Measurements from ENCODE around the gene EXO1.

Gene EXO1

DNA sequence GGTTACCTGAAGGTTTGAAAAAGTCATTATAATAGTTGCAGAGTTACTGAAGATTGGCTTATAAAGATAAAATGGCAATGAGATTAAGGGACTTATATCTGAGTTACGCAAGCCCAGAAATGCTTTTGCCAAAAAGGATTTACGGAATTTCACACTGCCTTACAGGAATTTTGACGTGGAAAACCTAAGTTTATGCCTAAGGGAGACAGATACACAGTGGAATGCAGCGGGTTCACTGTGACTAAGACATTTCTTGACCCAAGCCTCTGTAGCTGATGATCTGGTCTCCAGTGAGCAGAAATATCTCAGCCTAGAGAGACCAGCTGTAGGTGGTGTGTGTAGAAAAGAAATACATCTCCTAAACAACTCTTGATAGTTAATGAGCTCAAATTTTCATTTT, 10.1 kb upstream of the EXO1 start:
- H3K27me3 ChIP-seq (ENCODE audit: insufficient read depth, low read length, poor library complexity, severe bottlenecking) = no peaks in the 10 kb centered on the region
- no peaks in the 10 kb centered on the region for H3K79me2 ChIP-seq (ENCODE audit: insufficient read depth, low read length)
- H3K4me2 ChIP-seq (ENCODE audit: low read depth, low read length, poor library complexity, severe bottlenecking) = no peak overlapping the region
- H3F3A ChIP-seq (ENCODE audit: low read depth) = no peaks in the 10 kb centered on the region
- no peaks in the 10 kb centered on the region for H3K9me2 ChIP-seq (replicated peaks; ENCODE audit: low read depth, low read length)
- H3K9ac ChIP-seq (ENCODE audit: low read depth, low read length, poor library complexity, severe bottlenecking) = no peak overlapping the region
- H3K4me1 ChIP-seq (ENCODE audit: insufficient read depth, low read length, poor library complexity, severe bottlenecking) = no peaks in the 10 kb centered on the region
- no peaks in the 10 kb centered on the region for H3K36me3 ChIP-seq (ENCODE audit: insufficient read depth, low read length)
- no peak for TF ChIP-seq EZH2phosphoT487 (IDR thresholded peaks at IDR 0.05; ENCODE audit: borderline replicate concordance)
- TF ChIP-seq, protein P1, sequence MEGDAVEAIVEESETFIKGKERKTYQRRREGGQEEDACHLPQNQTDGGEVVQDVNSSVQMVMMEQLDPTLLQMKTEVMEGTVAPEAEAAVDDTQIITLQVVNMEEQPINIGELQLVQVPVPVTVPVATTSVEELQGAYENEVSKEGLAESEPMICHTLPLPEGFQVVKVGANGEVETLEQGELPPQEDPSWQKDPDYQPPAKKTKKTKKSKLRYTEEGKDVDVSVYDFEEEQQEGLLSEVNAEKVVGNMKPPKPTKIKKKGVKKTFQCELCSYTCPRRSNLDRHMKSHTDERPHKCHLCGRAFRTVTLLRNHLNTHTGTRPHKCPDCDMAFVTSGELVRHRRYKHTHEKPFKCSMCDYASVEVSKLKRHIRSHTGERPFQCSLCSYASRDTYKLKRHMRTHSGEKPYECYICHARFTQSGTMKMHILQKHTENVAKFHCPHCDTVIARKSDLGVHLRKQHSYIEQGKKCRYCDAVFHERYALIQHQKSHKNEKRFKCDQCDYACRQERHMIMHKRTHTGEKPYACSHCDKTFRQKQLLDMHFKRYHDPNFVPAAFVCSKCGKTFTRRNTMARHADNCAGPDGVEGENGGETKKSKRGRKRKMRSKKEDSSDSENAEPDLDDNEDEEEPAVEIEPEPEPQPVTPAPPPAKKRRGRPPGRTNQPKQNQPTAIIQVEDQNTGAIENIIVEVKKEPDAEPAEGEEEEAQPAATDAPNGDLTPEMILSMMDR (conservative IDR thresholded peaks at IDR 0.05; ENCODE audit: low read length) = no peak
- H3K9me3 ChIP-seq (ENCODE audit: insufficient read depth, low read depth, low read length) = no peaks in the 10 kb centered on the region
- no peak overlapping the region for H3K4me3 ChIP-seq (ENCODE audit: low read length, poor library complexity, severe bottlenecking)
- no peaks in the 10 kb centered on the region for H4K20me1 ChIP-seq (ENCODE audit: insufficient read depth, low read length, poor library complexity, severe bottlenecking)
- H2AFZ ChIP-seq (ENCODE audit: low read length) = no peak overlapping the region

DNA sequence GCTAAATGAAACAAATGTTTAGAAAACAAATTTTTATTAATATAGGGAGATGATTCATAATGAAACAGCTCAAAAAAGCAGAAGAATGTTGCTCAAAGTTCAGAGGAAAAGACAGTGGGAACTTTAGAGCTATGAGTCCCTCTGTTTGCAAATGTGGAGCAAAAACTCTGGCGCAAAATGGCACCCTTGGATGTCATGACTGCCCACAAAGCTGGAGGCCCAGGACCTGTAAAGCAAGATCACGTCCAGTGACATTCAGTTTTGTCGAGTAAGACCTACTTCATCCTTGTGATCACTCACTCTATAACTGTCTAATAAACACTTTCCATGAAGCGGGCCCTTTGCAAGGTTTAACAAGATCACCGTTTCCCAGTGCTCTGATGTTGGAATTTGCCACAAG, 9.1 kb upstream of the EXO1 start:
- Histone ChIP-seq H3K79me2 (ENCODE audit: insufficient read depth, low read length) (no peaks in the 10 kb centered on the region), H3K9ac (ENCODE audit: low read depth, low read length, poor library complexity, severe bottlenecking) (no peak overlapping the region), H3K9me2 (replicated peaks; ENCODE audit: low read depth, low read length) (no peaks in the 10 kb centered on the region), H3K9me3 (ENCODE audit: insufficient read depth, low read depth, low read length) (no peaks in the 10 kb centered on the region), H3K27me3 (ENCODE audit: insufficient read depth, low read length, poor library complexity, severe bottlenecking) (peaks cover 6% of the 10 kb centered on the region), H3F3A (ENCODE audit: low read depth) (no peaks in the 10 kb centered on the region), H2AFZ (ENCODE audit: low read length) (no peak overlapping the region), H3K4me1 (ENCODE audit: insufficient read depth, low read length, poor library complexity, severe bottlenecking) (no peaks in the 10 kb centered on the region), H3K4me2 (ENCODE audit: low read depth, low read length, poor library complexity, severe bottlenecking) (no peak overlapping the region), H3K4me3 (ENCODE audit: low read length, poor library complexity, severe bottlenecking) (no peak overlapping the region), H3K36me3 (ENCODE audit: insufficient read depth, low read length) (no peaks in the 10 kb centered on the region), H4K20me1 (ENCODE audit: insufficient read depth, low read length, poor library complexity, severe bottlenecking) (no peaks in the 10 kb centered on the region)
- TF ChIP-seq, protein P1 (conservative IDR thresholded peaks at IDR 0.05; ENCODE audit: low read length) = no peak
- TF ChIP-seq EZH2phosphoT487 (IDR thresholded peaks at IDR 0.05; ENCODE audit: borderline replicate concordance) = no peak

DNA sequence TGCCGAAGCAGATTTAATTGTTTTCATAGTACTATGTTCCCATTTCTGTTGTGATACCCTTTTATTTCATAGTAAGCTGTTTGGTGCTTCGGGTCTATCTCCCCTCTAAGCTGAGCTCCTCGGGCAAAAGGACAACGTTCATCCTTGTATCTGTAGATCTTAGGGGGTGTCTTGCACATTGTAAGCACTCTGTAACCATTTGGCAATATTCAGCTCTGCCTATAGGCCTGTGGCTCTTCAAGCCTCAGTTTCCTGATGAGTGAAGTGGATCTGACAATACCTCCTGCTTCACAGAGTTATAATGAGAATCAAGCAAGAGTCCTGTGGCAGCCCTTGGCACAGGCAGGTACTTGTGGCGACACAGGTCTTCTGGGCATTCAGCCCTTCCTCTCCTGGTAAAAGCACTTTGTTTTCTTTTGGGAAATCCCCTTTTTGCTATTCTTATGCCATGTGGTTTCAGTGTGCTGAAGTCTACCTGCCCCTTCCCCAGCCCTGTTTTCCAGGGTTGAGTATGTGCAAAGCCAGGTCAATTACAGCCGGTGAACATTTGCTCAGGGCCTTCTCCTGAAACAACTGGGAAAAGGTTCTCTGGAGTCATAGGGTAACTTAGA, 8.5 kb upstream of the EXO1 start:
- H3K4me1 ChIP-seq (ENCODE audit: insufficient read depth, low read length, poor library complexity, severe bottlenecking) = no peaks in the 10 kb centered on the region
- TF ChIP-seq, protein P1 (conservative IDR thresholded peaks at IDR 0.05; ENCODE audit: low read length) = no peak
- no peak for TF ChIP-seq EZH2phosphoT487 (IDR thresholded peaks at IDR 0.05; ENCODE audit: borderline replicate concordance)
- no peak overlapping the region for H3K9ac ChIP-seq (ENCODE audit: low read depth, low read length, poor library complexity, severe bottlenecking)
- H3K9me2 ChIP-seq (replicated peaks; ENCODE audit: low read depth, low read length) = no peaks in the 10 kb centered on the region
- no peaks in the 10 kb centered on the region for H4K20me1 ChIP-seq (ENCODE audit: insufficient read depth, low read length, poor library complexity, severe bottlenecking)
- no peaks in the 10 kb centered on the region for H3K36me3 ChIP-seq (ENCODE audit: insufficient read depth, low read length)
- H3K4me2 ChIP-seq (ENCODE audit: low read depth, low read length, poor library complexity, severe bottlenecking) = no peak overlapping the region
- H3K79me2 ChIP-seq (ENCODE audit: insufficient read depth, low read length) = no peaks in the 10 kb centered on the region
- H3K27me3 ChIP-seq (ENCODE audit: insufficient read depth, low read length, poor library complexity, severe bottlenecking) = peaks cover 6% of the 10 kb centered on the region
- H2AFZ ChIP-seq (ENCODE audit: low read length) = no peak overlapping the region
- H3K9me3 ChIP-seq (ENCODE audit: insufficient read depth, low read depth, low read length) = no peaks in the 10 kb centered on the region
- H3K4me3 ChIP-seq (ENCODE audit: low read length, poor library complexity, severe bottlenecking) = no peak overlapping the region
- H3F3A ChIP-seq (ENCODE audit: low read depth) = no peaks in the 10 kb centered on the region

All from Loucy (cell line).